GM12872 (cell line): ENCODE results near the gene FFAR4.

Experiments used
- CTCF ChIP-seq: IDR thresholded peaks from 3 replicates; pipeline ENCODE4 v1.5.1; 2011; ENCODE audit warnings: low read depth, mild to moderate bottlenecking, low read length, moderate library complexity; ENCODE audit not compliant: insufficient read depth

The FFAR4 gene

GRCh38 chr10:93548376-93549071 is 17.9 kb upstream of the FFAR4 start:
- no peak for TF ChIP-seq CTCF

- TF ChIP-seq CTCF: no peak
Observed at GRCh38 chr10:93550606-93551005, 15.9 kb upstream of the FFAR4 start.

GRCh38 chr10:93552780-93553179 is 13.7 kb upstream of the FFAR4 start:
- no peak for TF ChIP-seq CTCF

- TF ChIP-seq CTCF: no peak
Observed at GRCh38 chr10:93553482-93554315, 12.8 kb upstream of the FFAR4 start.

- no peak for TF ChIP-seq CTCF
Observed at GRCh38 chr10:93554316-93554663, 12.2 kb upstream of the FFAR4 start.

- TF ChIP-seq CTCF: peak; percentile 90
Observed at GRCh38 chr10:93554760-93555432, 11.6 kb upstream of the FFAR4 start.

- no peak for TF ChIP-seq CTCF
Observed at GRCh38 chr10:93559490-93559889, 7.0 kb upstream of the FFAR4 start.
